Measurements from ENCODE around the gene CDC25B. TPM values are rescaled to one million over a fixed set of nuclear protein-coding genes. Genes with fewer than 3 reads are reported as not detected.

CDC25B gene
- total and polyA plus RNA-seq, 4 experiments from 2014 or later = 25.9 to 420 (median 233) TPM

DNA sequence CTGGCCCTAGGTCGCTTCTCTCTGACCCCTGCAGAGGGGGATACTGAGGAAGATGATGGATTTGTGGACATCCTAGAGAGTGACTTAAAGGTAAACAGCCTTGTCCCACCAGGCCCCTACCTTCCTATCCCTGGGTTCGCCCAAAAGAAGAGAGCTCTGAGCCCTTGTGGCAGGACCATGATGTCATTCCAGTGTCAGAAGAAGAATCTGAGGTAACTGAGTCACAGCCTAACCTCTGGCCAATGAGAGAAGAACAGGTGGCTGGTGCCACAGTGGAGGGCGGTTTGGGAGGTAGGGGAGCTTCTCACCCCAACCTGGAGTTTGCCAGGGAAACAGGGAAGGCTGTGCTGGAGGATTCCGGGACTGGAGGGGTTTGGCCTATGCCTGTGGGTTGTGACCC, 5.2 kb downstream of the CDC25B start:
- Mint-ChIP-seq H3K9me3 (no peaks in the 10 kb centered on the region), H3K27me3 (no peaks in the 10 kb centered on the region), H3K4me3 (peak overlapping the region in 2 of 8 donors; percentile 6 to 24), H3K36me3 (peaks cover 85% of the 10 kb centered on the region in 2 donors), H3K4me1 (peaks cover 42 to 92% (median 62%) of the 10 kb centered on the region in 4 donors), H3K27ac (peak overlapping the region; percentile 52 to 95 (median 74))
- peaks cover 85% of the 10 kb centered on the region for H3K4me1 ChIP-seq (ENCODE audit: insufficient read depth, low read length)
- no peaks in the 10 kb centered on the region for H3K9me3 ChIP-seq (ENCODE audit: control insufficient read depth in 1 of 2, low read length in 2 of 2)
- peak overlapping the region; percentile 68 for H3K27ac ChIP-seq (ENCODE audit: low read depth, low read length)
- intact Hi-C loops (cut with micrococcal nuclease) = no loop called here
- no peak overlapping the region for H3K4me3 ChIP-seq (ENCODE audit: low read length in 2 of 2)
- POLR2A ChIA-PET (ENCODE audit: partially characterized antibody) = interaction anchor here (1.2 to 3.7 kb wide), 4 partner anchors 10 to 90 kb away, joined by 4 to 37 read pairs (median 8); partner anchors contain the start of gene CENPB
- no peak for DNase-seq
- CTCF ChIA-PET (ENCODE audit: partially characterized antibody) = interaction anchor here (0.5 to 3.3 kb wide), 3 partner anchors 11 to 18 kb away, joined by 3 to 25 read pairs (median 4); partner anchors contain the start of gene AP5S1
- peaks cover 67% of the 10 kb centered on the region for H3K36me3 ChIP-seq (ENCODE audit: insufficient read depth, low read length)
- no peaks in the 10 kb centered on the region for H3K27me3 ChIP-seq (ENCODE audit: insufficient read depth, low read length)

DNA sequence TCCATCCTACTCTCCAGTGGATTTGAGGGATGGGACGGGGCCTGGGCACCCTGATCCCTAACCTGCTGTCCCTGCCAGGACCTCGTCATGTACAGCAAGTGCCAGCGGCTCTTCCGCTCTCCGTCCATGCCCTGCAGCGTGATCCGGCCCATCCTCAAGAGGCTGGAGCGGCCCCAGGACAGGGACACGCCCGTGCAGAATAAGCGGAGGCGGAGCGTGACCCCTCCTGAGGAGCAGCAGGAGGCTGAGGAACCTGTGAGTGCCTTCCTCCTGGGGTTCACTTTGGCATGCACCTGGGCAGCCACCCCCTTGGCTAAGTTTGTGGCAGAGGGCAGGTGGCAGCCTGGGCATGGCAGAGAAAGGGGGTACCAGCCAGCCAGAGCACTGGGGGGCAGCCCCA, 5.7 kb downstream of the CDC25B start:
- H3K27ac Mint-ChIP-seq = peak overlapping the region in 4 of 7 donors; percentile 68 to 92 (median 78)
- intact Hi-C loops (cut with micrococcal nuclease) = no loop called here
- H3K9me3 Mint-ChIP-seq = no peaks in the 10 kb centered on the region
- H3K27me3 Mint-ChIP-seq = no peaks in the 10 kb centered on the region
- H3K4me3 Mint-ChIP-seq = peak overlapping the region in 1 of 8 donors; percentile 17
- ChIA-PET POLR2A (ENCODE audit: partially characterized antibody) (interaction anchor here (2.0 to 2.8 kb wide), 2 partner anchors 11 to 23 kb away, joined by 8 to 9 read pairs; no protein-coding TSS in a partner anchor), CTCF (ENCODE audit: partially characterized antibody) (interaction anchor here (3.3 kb wide), 1 partner anchor 18 kb away, joined by 25 read pairs; the partner anchor contains the start of gene AP5S1)
- no peak overlapping the region for H3K4me3 ChIP-seq (ENCODE audit: low read length in 2 of 2)
- H3K4me1 Mint-ChIP-seq = peaks cover 45 to 96% (median 65%) of the 10 kb centered on the region in 4 donors
- peaks cover 67% of the 10 kb centered on the region for H3K36me3 ChIP-seq (ENCODE audit: insufficient read depth, low read length)
- H3K9me3 ChIP-seq (ENCODE audit: control insufficient read depth in 1 of 2, low read length in 2 of 2) = no peaks in the 10 kb centered on the region
- H3K36me3 Mint-ChIP-seq = peaks cover 87% of the 10 kb centered on the region in 2 donors
- peak overlapping the region; percentile 68 for H3K27ac ChIP-seq (ENCODE audit: low read depth, low read length)
- DNase-seq = no peak
- no peaks in the 10 kb centered on the region for H3K27me3 ChIP-seq (ENCODE audit: insufficient read depth, low read length)
- H3K4me1 ChIP-seq (ENCODE audit: insufficient read depth, low read length) = peaks cover 89% of the 10 kb centered on the region

DNA sequence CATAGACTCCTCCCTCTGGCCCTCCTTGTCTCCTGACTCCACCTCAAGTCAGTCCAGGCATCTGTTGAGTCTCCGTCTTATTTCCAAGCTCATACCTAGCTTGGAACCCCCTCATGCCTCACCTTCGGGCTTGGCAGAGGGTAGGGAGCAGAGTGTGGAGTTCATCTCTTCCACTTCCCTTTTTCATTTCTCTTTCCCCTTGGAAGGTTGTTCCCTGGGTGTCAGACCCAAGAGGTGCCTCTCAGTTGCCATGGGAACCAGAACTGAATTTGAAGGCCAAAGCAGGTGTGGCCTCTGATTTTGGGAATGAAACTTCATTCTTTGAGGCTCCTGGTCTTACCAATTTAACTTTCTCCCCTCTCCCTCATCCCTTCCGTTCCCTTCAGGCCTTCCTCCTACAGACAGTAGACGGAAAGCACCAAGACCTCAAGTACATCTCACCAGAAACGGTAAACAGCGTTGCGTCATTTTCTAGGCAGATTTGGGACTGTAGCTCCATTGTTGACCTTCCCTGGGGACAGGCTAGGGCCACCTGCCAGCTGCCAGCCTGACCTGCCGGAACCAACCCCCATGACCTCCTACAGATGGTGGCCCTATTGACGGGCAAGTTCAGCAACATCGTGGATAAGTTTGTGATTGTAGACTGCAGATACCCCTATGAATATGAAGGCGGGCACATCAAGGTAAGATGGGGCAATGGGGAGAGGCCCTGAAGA, 6.6 kb downstream of the CDC25B start:
- Mint-ChIP-seq H3K9me3 (no peaks in the 10 kb centered on the region), H3K27ac (peak overlapping the region; percentile 83 to 95 (median 92)), H3K36me3 (peaks cover 82 to 86% of the 10 kb centered on the region in 2 donors), H3K27me3 (no peaks in the 10 kb centered on the region), H3K4me1 (peaks cover 53 to 96% (median 73%) of the 10 kb centered on the region in 4 donors), H3K4me3 (peak overlapping the region in 5 of 8 donors; percentile 31 to 67 (median 61))
- Histone ChIP-seq H3K4me3 (ENCODE audit: low read length in 2 of 2) (no peak overlapping the region), H3K36me3 (ENCODE audit: insufficient read depth, low read length) (peaks cover 67% of the 10 kb centered on the region), H3K4me1 (ENCODE audit: insufficient read depth, low read length) (peaks cover 97% of the 10 kb centered on the region), H3K27me3 (ENCODE audit: insufficient read depth, low read length) (no peaks in the 10 kb centered on the region), H3K9me3 (ENCODE audit: control insufficient read depth in 1 of 2, low read length in 2 of 2) (no peaks in the 10 kb centered on the region), H3K27ac (ENCODE audit: low read depth, low read length) (peak overlapping the region; percentile 68)
- DNase-seq = no peak
- CTCF ChIA-PET (ENCODE audit: partially characterized antibody) = no interaction called here
- POLR2A ChIA-PET (ENCODE audit: partially characterized antibody) = interaction anchor here (1.4 kb wide), 1 partner anchor 34 kb away, joined by 5 read pairs; the partner anchor contains the start of gene ADISSP
- intact Hi-C loops (cut with micrococcal nuclease) = no loop called here

DNA sequence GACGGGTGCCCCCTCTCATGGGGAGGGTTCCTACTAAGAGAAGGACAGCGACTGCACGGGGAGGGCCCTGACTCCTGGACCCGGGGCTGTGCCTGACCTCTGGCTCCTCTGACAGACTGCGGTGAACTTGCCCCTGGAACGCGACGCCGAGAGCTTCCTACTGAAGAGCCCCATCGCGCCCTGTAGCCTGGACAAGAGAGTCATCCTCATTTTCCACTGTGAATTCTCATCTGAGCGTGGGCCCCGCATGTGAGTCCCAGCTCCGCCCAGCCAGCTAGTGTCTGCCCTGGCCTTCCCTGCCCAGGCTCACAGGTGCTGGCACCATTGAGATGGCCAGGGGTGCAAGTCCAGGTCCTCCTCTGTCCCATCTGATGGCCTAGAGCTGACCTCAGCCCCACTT, 7.2 kb downstream of the CDC25B start:
- no peaks in the 10 kb centered on the region for H3K9me3 Mint-ChIP-seq
- Histone ChIP-seq H3K9me3 (ENCODE audit: control insufficient read depth in 1 of 2, low read length in 2 of 2) (no peaks in the 10 kb centered on the region), H3K36me3 (ENCODE audit: insufficient read depth, low read length) (peaks cover 65% of the 10 kb centered on the region), H3K4me3 (ENCODE audit: low read length in 2 of 2) (no peak overlapping the region), H3K27ac (ENCODE audit: low read depth, low read length) (peak overlapping the region; percentile 68), H3K27me3 (ENCODE audit: insufficient read depth, low read length) (no peaks in the 10 kb centered on the region), H3K4me1 (ENCODE audit: insufficient read depth, low read length) (peaks cover 98% of the 10 kb centered on the region)
- peak overlapping the region in 4 of 8 donors; percentile 4 to 68 (median 60) for H3K4me3 Mint-ChIP-seq
- intact Hi-C loops (cut with micrococcal nuclease) = no loop called here
- H3K36me3 Mint-ChIP-seq = peaks cover 76 to 80% of the 10 kb centered on the region in 2 donors
- peaks cover 52 to 96% (median 73%) of the 10 kb centered on the region in 4 donors for H3K4me1 Mint-ChIP-seq
- CTCF ChIA-PET (ENCODE audit: partially characterized antibody) = interaction anchor here (1.0 kb wide), 1 partner anchor 17 kb away, joined by 3 read pairs; the partner anchor contains the start of gene AP5S1
- DNase-seq = no peak
- peak overlapping the region; percentile 65 to 95 (median 92) for H3K27ac Mint-ChIP-seq
- POLR2A ChIA-PET (ENCODE audit: partially characterized antibody) = interaction anchor here (0.7 to 1.4 kb wide), 2 partner anchors 12 to 35 kb away, joined by 3 to 5 read pairs; partner anchors contain the start of gene ADISSP
- no peaks in the 10 kb centered on the region for H3K27me3 Mint-ChIP-seq

DNA sequence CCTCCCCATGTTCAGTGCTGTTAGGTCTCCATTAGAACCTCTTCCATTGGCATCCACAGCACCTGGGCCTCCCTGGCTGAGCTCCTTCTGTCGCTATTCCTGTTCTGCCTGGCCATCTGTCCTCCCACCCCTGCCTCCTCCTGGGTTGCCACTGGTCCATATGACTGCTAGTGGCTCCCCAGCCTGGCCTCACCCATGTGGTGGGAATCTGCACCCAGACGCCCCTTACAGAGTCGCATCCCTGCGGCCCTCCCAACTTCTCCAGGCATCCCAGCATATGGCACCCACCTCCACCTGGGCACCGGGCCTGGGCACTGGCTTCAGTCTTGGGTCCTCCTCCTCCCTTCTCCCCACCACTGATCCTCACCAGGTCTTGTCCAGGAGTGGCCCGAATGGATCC, 7.7 kb downstream of the CDC25B start:
- Histone ChIP-seq H3K27ac (ENCODE audit: low read depth, low read length) (peak overlapping the region; percentile 14), H3K4me3 (ENCODE audit: low read length in 2 of 2) (no peak overlapping the region), H3K9me3 (ENCODE audit: control insufficient read depth in 1 of 2, low read length in 2 of 2) (no peaks in the 10 kb centered on the region), H3K27me3 (ENCODE audit: insufficient read depth, low read length) (no peaks in the 10 kb centered on the region), H3K36me3 (ENCODE audit: insufficient read depth, low read length) (peaks cover 62% of the 10 kb centered on the region), H3K4me1 (ENCODE audit: insufficient read depth, low read length) (peaks cover 98% of the 10 kb centered on the region)
- H3K27ac Mint-ChIP-seq = peak overlapping the region; percentile 65 to 95 (median 85)
- peaks cover 71 to 74% of the 10 kb centered on the region in 2 donors for H3K36me3 Mint-ChIP-seq
- peak overlapping the region in 6 of 8 donors; percentile 49 to 69 (median 62) for H3K4me3 Mint-ChIP-seq
- H3K9me3 Mint-ChIP-seq = no peaks in the 10 kb centered on the region
- intact Hi-C loops (cut with micrococcal nuclease) = no loop called here
- DNase-seq = no peak
- H3K27me3 Mint-ChIP-seq = no peaks in the 10 kb centered on the region
- CTCF ChIA-PET (ENCODE audit: partially characterized antibody) = interaction anchor here (1.0 kb wide), 1 partner anchor 16 kb away, joined by 3 read pairs; the partner anchor contains the start of gene AP5S1
- H3K4me1 Mint-ChIP-seq = peaks cover 48 to 95% (median 69%) of the 10 kb centered on the region in 4 donors
- POLR2A ChIA-PET (ENCODE audit: partially characterized antibody) = interaction anchor here (0.7 to 1.4 kb wide), 2 partner anchors 12 to 36 kb away, joined by 3 to 5 read pairs; partner anchors contain the start of gene ADISSP

DNA sequence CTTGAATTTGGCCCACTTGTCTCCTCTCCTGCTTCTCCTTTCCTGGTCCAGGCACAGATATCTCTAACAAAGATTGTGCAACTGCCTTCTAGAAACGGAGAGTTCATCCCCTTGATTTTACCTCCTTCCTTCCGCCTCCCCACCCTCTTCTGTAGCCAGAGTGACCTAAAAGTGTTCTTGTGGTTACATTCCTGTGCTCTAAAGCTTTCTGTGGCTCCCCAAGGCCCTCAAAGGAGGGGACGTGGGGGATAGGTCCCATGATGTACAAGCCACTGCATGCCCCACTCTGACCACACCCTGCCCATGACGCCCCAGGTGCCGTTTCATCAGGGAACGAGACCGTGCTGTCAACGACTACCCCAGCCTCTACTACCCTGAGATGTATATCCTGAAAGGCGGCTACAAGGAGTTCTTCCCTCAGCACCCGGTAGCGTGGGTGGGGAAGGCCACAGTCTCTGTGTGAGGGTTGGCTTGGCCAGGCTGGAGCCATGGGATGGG, 8.2 kb downstream of the CDC25B start:
- peak overlapping the region in 6 of 7 donors; percentile 15 to 87 (median 84) for H3K27ac Mint-ChIP-seq
- peak overlapping the region in 3 of 8 donors; percentile 46 to 64 (median 55) for H3K4me3 Mint-ChIP-seq
- peaks cover 44 to 91% (median 64%) of the 10 kb centered on the region in 4 donors for H3K4me1 Mint-ChIP-seq
- peaks cover 62% of the 10 kb centered on the region for H3K36me3 ChIP-seq (ENCODE audit: insufficient read depth, low read length)
- H3K36me3 Mint-ChIP-seq = peaks cover 66 to 70% of the 10 kb centered on the region in 2 donors
- POLR2A ChIA-PET (ENCODE audit: partially characterized antibody) = interaction anchor here (1.6 kb wide), 1 partner anchor 9 kb away, joined by 10 read pairs; no protein-coding TSS in a partner anchor
- no peak for DNase-seq
- intact Hi-C loops (cut with micrococcal nuclease) = no loop called here
- CTCF ChIA-PET (ENCODE audit: partially characterized antibody) = interaction anchor here (1.0 kb wide), 1 partner anchor 16 kb away, joined by 3 read pairs; the partner anchor contains the start of gene AP5S1
- peaks cover 95% of the 10 kb centered on the region for H3K4me1 ChIP-seq (ENCODE audit: insufficient read depth, low read length)
- H3K27me3 ChIP-seq (ENCODE audit: insufficient read depth, low read length) = no peaks in the 10 kb centered on the region
- no peaks in the 10 kb centered on the region for H3K9me3 Mint-ChIP-seq
- H3K27ac ChIP-seq (ENCODE audit: low read depth, low read length) = peak overlapping the region; percentile 14
- H3K27me3 Mint-ChIP-seq = no peaks in the 10 kb centered on the region
- no peak overlapping the region for H3K4me3 ChIP-seq (ENCODE audit: low read length in 2 of 2)
- no peaks in the 10 kb centered on the region for H3K9me3 ChIP-seq (ENCODE audit: control insufficient read depth in 1 of 2, low read length in 2 of 2)

Measured in CD4-positive, alpha-beta memory T cell (primary cell).